ENCODE results near the gene SPINK2. TPM values are rescaled to one million over a fixed set of nuclear protein-coding genes. Genes with fewer than 3 reads are reported as not detected.

Gene SPINK2
- total RNA-seq, 4 donors from 2014 or later: 3.4 to 4.5 TPM; not detected in 2

- Histone ChIP-seq H3K36me3 (no peaks in the 10 kb centered on the region), H3K27me3 (no peaks in the 10 kb centered on the region), H3K9me3 (no peaks in the 10 kb centered on the region), H3K4me1 (no peaks in the 10 kb centered on the region), H3K27ac (no peak overlapping the region), H3K4me3 (no peak overlapping the region)
- no peak for ATAC-seq
- DNase-seq: no peak
- in situ Hi-C loops (cut with MboI; ENCODE audit: low sequenced_read_pairs in 4 of 4) (loop anchor here in 2 of 4 donors (10.0 to 25.0 kb wide), 3 partner anchors 60 to 433 kb away; partner anchors contain the start of genes PAICS (in 1 of the 2) and PPAT (in 1 of the 2)), intact Hi-C loops (cut with DNase I; ENCODE audit: low total_unique reads) (no loop called here)
- TF ChIP-seq POLR2A (IDR thresholded peaks at IDR 0.05) (no peak), CTCF (IDR thresholded peaks at IDR 0.05 in 4 of 5, conservative IDR thresholded peaks at IDR 0.05 in 1 of 5) (no peak)
These were observed 23.5 kb upstream of the SPINK2 start for GRCh38 chr4:56844802-56845580.

- DNase-seq (no peak), ATAC-seq (no peak)
- intact Hi-C loops (cut with DNase I; ENCODE audit: low total_unique reads) (no loop called here), in situ Hi-C loops (cut with MboI; ENCODE audit: low sequenced_read_pairs in 4 of 4) (loop anchor here in 2 of 4 donors (10.0 to 25.0 kb wide), 3 partner anchors 59 to 431 kb away; partner anchors contain the start of genes PAICS (in 1 of the 2) and PPAT (in 1 of the 2))
- no peak overlapping the region for H3K27ac ChIP-seq
- H3K4me3 ChIP-seq: no peak overlapping the region
- no peaks in the 10 kb centered on the region for H3K36me3 ChIP-seq
- TF ChIP-seq CTCF (IDR thresholded peaks at IDR 0.05 in 4 of 5, conservative IDR thresholded peaks at IDR 0.05 in 1 of 5) (no peak), POLR2A (IDR thresholded peaks at IDR 0.05) (no peak)
- H3K4me1 ChIP-seq: no peaks in the 10 kb centered on the region
- no peaks in the 10 kb centered on the region for H3K9me3 ChIP-seq
- H3K27me3 ChIP-seq: no peaks in the 10 kb centered on the region
These were observed 22.0 kb upstream of the SPINK2 start for GRCh38 chr4:56843421-56843899.

GRCh38 chr4:56840559-56840958 is 19.1 kb upstream of the SPINK2 start:
- no peaks in the 10 kb centered on the region for H3K27me3 ChIP-seq
- H3K4me3 ChIP-seq: no peak overlapping the region
- in situ Hi-C loops (cut with MboI; ENCODE audit: low sequenced_read_pairs in 4 of 4) (loop anchor here in 2 of 4 donors (10.0 to 25.0 kb wide), 3 partner anchors 56 to 428 kb away; partner anchors contain the start of genes PAICS (in 1 of the 2) and PPAT (in 1 of the 2)), intact Hi-C loops (cut with DNase I; ENCODE audit: low total_unique reads) (no loop called here)
- TF ChIP-seq CTCF (IDR thresholded peaks at IDR 0.05 in 4 of 5, conservative IDR thresholded peaks at IDR 0.05 in 1 of 5) (no peak), POLR2A (IDR thresholded peaks at IDR 0.05) (no peak)
- no peak overlapping the region for H3K27ac ChIP-seq
- no peaks in the 10 kb centered on the region for H3K9me3 ChIP-seq
- H3K36me3 ChIP-seq: no peaks in the 10 kb centered on the region
- DNase-seq (no peak), ATAC-seq (no peak)
- H3K4me1 ChIP-seq: no peaks in the 10 kb centered on the region

- TF ChIP-seq CTCF (IDR thresholded peaks at IDR 0.05 in 4 of 5, conservative IDR thresholded peaks at IDR 0.05 in 1 of 5) (no peak), POLR2A (IDR thresholded peaks at IDR 0.05) (no peak)
- Histone ChIP-seq H3K4me3 (no peak overlapping the region), H3K4me1 (peaks cover 11 to 33% of the 10 kb centered on the region in 2 donors), H3K36me3 (no peaks in the 10 kb centered on the region), H3K9me3 (no peaks in the 10 kb centered on the region), H3K27me3 (no peaks in the 10 kb centered on the region), H3K27ac (peak overlapping the region; percentile 28 to 78 (median 49))
- intact Hi-C loops (cut with DNase I; ENCODE audit: low total_unique reads): no loop called here
- in situ Hi-C loops (cut with MboI; ENCODE audit: low sequenced_read_pairs in 4 of 4): loop anchor here in 2 of 4 donors (25.0 kb wide), 2 partner anchors 392 to 417 kb away; partner anchors contain the start of genes PAICS (in 1 of the 2) and PPAT (in 1 of the 2)
- peak; percentile 47 to 67 for ATAC-seq
- DNase-seq: peak; percentile 48
These were observed 7.5 kb upstream of the SPINK2 start for GRCh38 chr4:56828784-56829535.

Data from gastrocnemius medialis (tissue), 4 donors.